HepG2 (cell line): Measurements from ENCODE around the gene MTA2. TPM values are rescaled to one million over a fixed set of nuclear protein-coding genes. Genes with fewer than 3 reads are reported as not detected.
A peak's percentile ranks its signal among the peaks of the same experiment; 100 is the strongest.

Experiments used
- DBP ChIP-seq: sonication (generic); formaldehyde crosslinking; IDR thresholded peaks from 2 replicates; pipeline ENCODE4 v1.4.0; 2020; ENCODE audit warnings: missing genetic modification reagents; ENCODE audit errors: not compliant biosample characterization
- GFI1 ChIP-seq: sonication (generic); formaldehyde crosslinking; IDR thresholded peaks from 2 replicates; pipeline ENCODE4 v1.5.0; 2020; ENCODE audit warnings: missing genetic modification reagents, mild to moderate bottlenecking, borderline replicate concordance
- GPN1 ChIP-seq: sonication (generic); formaldehyde crosslinking; IDR thresholded peaks from 2 replicates; pipeline ENCODE4 v1.5.1; 2020; ENCODE audit warnings: missing genetic modification reagents, borderline replicate concordance
- KLF15 ChIP-seq: sonication (generic); formaldehyde crosslinking; IDR thresholded peaks from 2 replicates; pipeline ENCODE4 v1.8.1; 2023; ENCODE audit warnings: borderline replicate concordance, mild to moderate bottlenecking, inconsistent platforms, missing genetic modification reagents, mixed read lengths
- KMT2B ChIP-seq: IDR thresholded peaks from 2 replicates; pipeline ENCODE4 v1.6.1; 2016; ENCODE audit warnings: missing genetic modification reagents, missing compliant biosample characterization
- MED1 ChIP-seq: sonication (generic); formaldehyde crosslinking; IDR thresholded peaks from 2 replicates; pipeline ENCODE4 v1.4.0; 2020; ENCODE audit warnings: missing genetic modification reagents
- MLX ChIP-seq: IDR thresholded peaks from 2 replicates; pipeline ENCODE4 v1.6.1; 2016
- MZF1 ChIP-seq: sonication (generic); formaldehyde crosslinking; IDR thresholded peaks from 2 replicates; pipeline ENCODE4 v1.8.1; 2023; ENCODE audit warnings: mild to moderate bottlenecking, missing genetic modification reagents, borderline replicate concordance
- NR2F1 ChIP-seq, 2 experiments: fragments of 450-650 bp in 1 of 2; formaldehyde crosslinking in 1 of 2; IDR thresholded peaks; 2 replicates each; pipeline versions ENCODE4 v1.5.0 to v1.6.1; 2016 to 2020; ENCODE audit warnings: mild to moderate bottlenecking in 1 of 2, missing compliant biosample characterization in 1 of 2, missing genetic modification reagents in 1 of 2, moderate library complexity in 1 of 2
- PHF21A ChIP-seq: sonication (generic); formaldehyde crosslinking; IDR thresholded peaks from 2 replicates; pipeline ENCODE4 v1.5.0; 2020; ENCODE audit warnings: mild to moderate bottlenecking, missing genetic modification reagents
- SETDB1 ChIP-seq: sonication (generic); formaldehyde crosslinking; IDR thresholded peaks from 2 replicates; pipeline ENCODE4 v1.5.1; 2020; ENCODE audit warnings: missing genetic modification reagents, mild to moderate bottlenecking, borderline replicate concordance
- TAF15 ChIP-seq: fragments of 200-400 bp; formaldehyde crosslinking; IDR thresholded peaks from one replicate; pipeline ENCODE4 v1.6.1; 2018; ENCODE audit warnings: mild to moderate bottlenecking, low read depth, low read length; ENCODE audit not compliant: poor library complexity, severe bottlenecking
- TCF7L2 ChIP-seq: IDR thresholded peaks from 2 replicates; pipeline ENCODE4 v1.6.1; 2011; ENCODE audit warnings: mild to moderate bottlenecking, low read depth, low read length, moderate library complexity
- TFE3 ChIP-seq: IDR thresholded peaks from 2 replicates; pipeline ENCODE4 v1.6.1; 2016
- ZFP36L1 ChIP-seq: sonication (generic); formaldehyde crosslinking; IDR thresholded peaks from 2 replicates; pipeline ENCODE4 v1.8.0; 2022; ENCODE audit warnings: mild to moderate bottlenecking, missing genetic modification reagents, moderate library complexity
- ZMYM2 ChIP-seq: sonication (generic); formaldehyde crosslinking; IDR thresholded peaks from 2 replicates; pipeline ENCODE4 v1.8.0; 2022; ENCODE audit warnings: mild to moderate bottlenecking, missing genetic modification reagents
- ZMYM4 ChIP-seq: sonication (generic); formaldehyde crosslinking; IDR thresholded peaks from 2 replicates; pipeline ENCODE4 v1.8.1; 2023; ENCODE audit warnings: mild to moderate bottlenecking, missing genetic modification reagents
- ZNF329 ChIP-seq: sonication (generic); formaldehyde crosslinking; IDR thresholded peaks from 2 replicates; pipeline ENCODE4 v1.9.0; 2021; ENCODE audit warnings: low read depth, mild to moderate bottlenecking, missing genetic modification reagents
- ZNF451 ChIP-seq: sonication (generic); formaldehyde crosslinking; IDR thresholded peaks from 2 replicates; pipeline ENCODE4 v1.5.0; 2020; ENCODE audit warnings: mild to moderate bottlenecking, missing genetic modification reagents
- ZNF569 ChIP-seq: sonication (generic); formaldehyde crosslinking; IDR thresholded peaks from 2 replicates; pipeline ENCODE4 v1.5.0; 2020; ENCODE audit warnings: mild to moderate bottlenecking, missing genetic modification reagents, moderate library complexity, borderline replicate concordance
- ZNF770 ChIP-seq: sonication (generic); formaldehyde crosslinking; IDR thresholded peaks from 2 replicates; pipeline ENCODE4 v1.5.0; 2020; ENCODE audit warnings: mild to moderate bottlenecking, missing genetic modification reagents
- ZNF773 ChIP-seq: sonication (generic); formaldehyde crosslinking; IDR thresholded peaks from 2 replicates; pipeline ENCODE4 v1.4.0; 2020; ENCODE audit warnings: missing genetic modification reagents, borderline replicate concordance
- ZNF850 ChIP-seq: sonication (generic); formaldehyde crosslinking; conservative IDR thresholded peaks from 2 replicates; pipeline ENCODE4 v1.9.0; 2021; ENCODE audit warnings: mild to moderate bottlenecking, missing genetic modification reagents
- polyA plus RNA-seq, 8 experiments: library from polyadenylated mRNA; depleted of rRNA in 3 of 8; stranded (reverse) in 7 of 8; unstranded in 1 of 8; fragments of >200 nt; fragmentation: Illumina TruSeq in 4 of 8; extraction: Trizol in 4 of 8; gene quantifications; 2 replicates each; pipeline versions ENCODE4 v1.2.1 to v1.2.3, GENCODE V29; 2011 to 2016; ENCODE audit warnings: low read depth in 4 of 8, missing spikeins in 1 of 8, mixed read lengths in 1 of 8; ENCODE audit not compliant: insufficient read depth in 1 of 8
- total RNA-seq, 5 experiments: library from RNA; depleted of rRNA; stranded (reverse); fragments of >200 nt; fragmentation: Illumina TruSeq; extraction: Trizol; gene quantifications; 2 replicates each; pipeline ENCODE4 v1.2.3, GENCODE V29; 2016; ENCODE audit warnings: low read depth in 1 of 5

The MTA2 gene
- total and polyA plus RNA-seq, 2 of the 13 experiments (the other 11 are each of a cell fraction or from before 2014, with no cell fraction given): 14.0 to 70.0 TPM

- peak; percentile 60; the same call in 1 of the 2 replicates for TF ChIP-seq KMT2B (CRISPR knock-in tag)
- no peak for TF ChIP-seq DBP (CRISPR knock-in tag)
- TF ChIP-seq PHF21A (CRISPR knock-in tag): peak; percentile 24; the same call in 1 of the 2 replicates
- no peak for TF ChIP-seq GPN1
- TF ChIP-seq ZNF850 (CRISPR knock-in tag): no peak
- TF ChIP-seq MLX (CRISPR knock-in tag): 0 out of 2 replicates have a peak, but pooled peaks have one; percentile 10
- TF ChIP-seq ZFP36L1: 0 out of 2 replicates have a peak, but pooled peaks have one; percentile 25
- TF ChIP-seq TAF15: peak; percentile 19
- TF ChIP-seq ZMYM4: peak; percentile 79
- TF ChIP-seq MZF1 (CRISPR knock-in tag): no peak
- TF ChIP-seq ZNF770 (CRISPR knock-in tag): peak; percentile 54
- TF ChIP-seq ZNF451 (CRISPR knock-in tag): no peak; the same call in 1 of the 2 replicates
- no peak for TF ChIP-seq MED1 (CRISPR knock-in tag)
- TF ChIP-seq SETDB1 (CRISPR knock-in tag): no peak
- TF ChIP-seq TCF7L2: no peak
- no peak for TF ChIP-seq GFI1
- no peak for TF ChIP-seq NR2F1 (CRISPR knock-in tag; IDR thresholded peaks at IDR 0.05)
- TF ChIP-seq ZNF329: no peak
- no peak; the same call in 1 of the 2 replicates for TF ChIP-seq KLF15 (CRISPR knock-in tag)
- 0 out of 2 replicates have a peak, but pooled peaks have one; percentile 29 for TF ChIP-seq ZMYM2
- no peak for TF ChIP-seq TFE3 (CRISPR knock-in tag)
- no peak for TF ChIP-seq ZNF569 (CRISPR knock-in tag)
- no peak for TF ChIP-seq ZNF773 (CRISPR knock-in tag)
Observed at GRCh38 chr11:62573592-62574362, 27.9 kb downstream of the MTA2 start, which contains the start of gene EEF1G (continued).
